Measurements from ENCODE around the gene NOTCH4.
A peak's percentile ranks its signal among the peaks of the same experiment; 100 is the strongest.
"Not testable (repeated sequence)": the region's sequence is repeated elsewhere in the genome, so short reads cannot be mapped to it uniquely, and the experiment has no call there.

Gene NOTCH4

DNA sequence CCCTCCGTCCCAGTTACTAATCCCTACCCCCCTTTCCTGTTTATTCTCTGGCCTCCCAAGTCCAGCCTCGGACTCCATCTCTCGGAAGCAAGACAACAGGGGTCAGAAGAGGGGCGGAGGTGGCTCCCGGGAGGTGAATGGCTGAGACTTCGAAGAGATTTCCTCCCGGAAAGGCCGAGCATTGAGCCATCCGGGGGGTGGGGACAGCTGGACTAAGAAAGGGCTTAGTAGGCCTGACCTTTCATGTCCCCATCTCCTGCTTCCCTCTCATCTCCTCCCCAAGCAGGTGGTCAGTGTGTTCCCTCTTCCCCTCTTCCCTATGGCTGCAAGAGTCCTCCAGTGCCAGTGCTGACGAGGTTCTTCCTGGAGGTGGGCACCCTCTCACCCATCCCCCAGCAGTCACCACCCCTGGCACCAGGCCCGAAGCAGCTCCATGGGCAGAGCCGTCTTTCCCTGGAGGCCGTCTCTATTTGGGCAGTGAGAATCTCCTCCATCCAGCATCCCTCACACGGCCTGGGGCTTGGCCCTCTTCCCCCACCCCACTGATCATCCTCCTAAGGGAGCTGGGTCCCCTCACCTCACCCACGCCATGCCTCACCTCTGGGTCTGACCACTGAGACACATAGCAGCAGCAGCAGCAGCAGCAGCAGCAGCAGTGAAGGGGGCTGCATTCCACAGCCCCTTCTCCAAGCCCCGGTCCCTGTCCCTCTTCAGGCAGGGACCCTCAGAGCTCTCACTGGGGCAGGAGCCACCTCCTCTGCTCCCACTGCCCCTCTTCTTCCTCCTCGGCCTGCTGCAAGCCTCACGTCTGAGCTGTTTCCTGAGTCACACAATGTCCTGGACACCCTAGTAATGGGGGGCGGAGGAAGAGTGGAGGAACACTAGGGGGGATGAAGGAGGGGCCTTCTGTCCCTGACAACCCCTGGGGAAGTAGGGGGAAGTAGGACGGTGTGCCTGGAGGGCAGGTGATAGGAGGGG, at the start of gene NOTCH4:
Gene NOTCH4 (minus strand): TSS at position 810 of the 978 bp plus-strand sequence. CDS start 139 bp downstream, at position 671.
- no peak within 1 kb of the TSS for H3K4me3 ChIP-seq (ENCODE audit: low read length)
- no peak for DNase-seq (ENCODE audit: low read depth)
- TF ChIP-seq, protein P1, sequence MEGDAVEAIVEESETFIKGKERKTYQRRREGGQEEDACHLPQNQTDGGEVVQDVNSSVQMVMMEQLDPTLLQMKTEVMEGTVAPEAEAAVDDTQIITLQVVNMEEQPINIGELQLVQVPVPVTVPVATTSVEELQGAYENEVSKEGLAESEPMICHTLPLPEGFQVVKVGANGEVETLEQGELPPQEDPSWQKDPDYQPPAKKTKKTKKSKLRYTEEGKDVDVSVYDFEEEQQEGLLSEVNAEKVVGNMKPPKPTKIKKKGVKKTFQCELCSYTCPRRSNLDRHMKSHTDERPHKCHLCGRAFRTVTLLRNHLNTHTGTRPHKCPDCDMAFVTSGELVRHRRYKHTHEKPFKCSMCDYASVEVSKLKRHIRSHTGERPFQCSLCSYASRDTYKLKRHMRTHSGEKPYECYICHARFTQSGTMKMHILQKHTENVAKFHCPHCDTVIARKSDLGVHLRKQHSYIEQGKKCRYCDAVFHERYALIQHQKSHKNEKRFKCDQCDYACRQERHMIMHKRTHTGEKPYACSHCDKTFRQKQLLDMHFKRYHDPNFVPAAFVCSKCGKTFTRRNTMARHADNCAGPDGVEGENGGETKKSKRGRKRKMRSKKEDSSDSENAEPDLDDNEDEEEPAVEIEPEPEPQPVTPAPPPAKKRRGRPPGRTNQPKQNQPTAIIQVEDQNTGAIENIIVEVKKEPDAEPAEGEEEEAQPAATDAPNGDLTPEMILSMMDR (conservative IDR thresholded peaks at IDR 0.05; ENCODE audit: low read length) = no peak

DNA sequence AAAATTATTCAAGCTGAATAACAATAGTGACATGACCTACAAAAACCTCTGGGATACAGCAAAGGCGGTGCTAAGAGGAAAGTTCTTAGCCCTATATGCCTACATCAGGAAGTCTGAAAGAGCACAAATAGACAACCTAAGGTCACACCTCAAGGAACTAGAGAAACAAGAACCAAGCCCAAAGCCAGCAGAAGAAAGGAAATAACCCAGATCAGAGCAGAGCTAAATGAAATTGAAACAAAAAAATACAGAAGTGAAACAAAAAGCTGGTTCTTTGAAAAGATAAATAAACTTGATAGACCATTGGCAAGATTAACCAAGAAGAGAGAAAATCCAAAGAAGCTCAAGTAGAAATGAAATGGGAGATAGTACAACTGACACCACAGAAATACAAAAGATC, 47.6 kb upstream of the NOTCH4 start:
- TF ChIP-seq, protein P1 (conservative IDR thresholded peaks at IDR 0.05; ENCODE audit: low read length) = no peak
- no peak for DNase-seq (ENCODE audit: low read depth)
- no peak overlapping the region for H3K4me3 ChIP-seq (ENCODE audit: low read length)

DNA sequence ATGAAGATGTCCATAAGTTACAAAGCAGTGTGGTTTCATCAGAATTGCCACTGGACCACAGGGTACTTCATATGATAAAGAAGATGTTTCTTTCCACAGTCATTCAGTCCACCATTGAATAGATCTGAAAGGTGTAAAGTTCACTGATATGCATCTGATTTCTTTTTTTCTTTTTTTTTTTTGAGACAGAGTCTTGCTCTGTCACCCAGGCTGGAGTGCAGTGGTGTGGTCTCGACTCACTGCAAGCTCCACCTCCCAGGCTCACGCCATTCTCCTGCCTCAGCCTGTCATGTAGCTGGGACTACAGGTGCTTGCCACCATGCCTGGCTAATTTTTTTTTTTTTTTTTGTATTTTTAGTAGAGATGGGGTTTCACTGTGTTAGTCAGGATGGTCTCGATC, 44.6 kb upstream of the NOTCH4 start:
- not testable (repeated sequence) for DNase-seq (ENCODE audit: low read depth); H3K4me3 ChIP-seq (ENCODE audit: low read length)

DNA sequence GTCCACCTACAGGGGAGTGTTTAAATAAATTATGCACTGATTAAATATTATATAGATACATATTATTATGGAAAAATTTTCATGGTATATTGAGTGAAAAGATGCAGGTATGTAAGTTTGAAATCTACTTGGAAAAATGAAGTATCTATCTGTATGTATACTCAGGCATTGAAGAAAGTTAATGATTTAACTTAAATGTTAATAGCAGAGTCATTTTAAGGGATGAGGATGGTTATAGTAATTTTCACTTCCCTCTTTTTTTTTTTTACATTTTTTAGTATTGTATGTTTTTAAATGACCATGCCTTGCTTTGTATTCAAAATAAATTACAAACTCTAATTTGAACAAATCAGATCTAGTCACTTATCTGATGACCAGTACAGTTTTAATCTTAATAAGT, 43.2 kb upstream of the NOTCH4 start:
- no peak overlapping the region for H3K4me3 ChIP-seq (ENCODE audit: low read length)
- no peak for DNase-seq (ENCODE audit: low read depth)
- TF ChIP-seq, protein P1 (conservative IDR thresholded peaks at IDR 0.05; ENCODE audit: low read length) = no peak

DNA sequence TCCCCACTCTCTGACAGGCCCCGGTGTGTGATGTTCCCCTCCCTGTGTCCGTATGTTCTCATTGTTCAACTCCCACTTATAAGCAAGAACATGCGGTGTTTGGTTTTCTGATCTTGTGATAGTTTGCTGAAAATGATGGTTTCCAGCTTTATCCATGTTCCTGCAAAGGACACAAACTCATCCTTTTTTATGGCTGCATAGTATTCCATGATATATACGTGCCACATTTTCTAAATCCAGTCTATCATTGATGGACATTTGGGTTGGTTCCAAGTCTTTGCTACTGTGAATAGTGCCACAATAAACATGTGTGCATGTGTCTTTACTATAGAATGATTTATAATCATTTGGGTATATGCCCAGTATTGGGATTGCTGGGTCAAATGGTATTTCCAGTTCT, 33.4 kb upstream of the NOTCH4 start:
- H3K4me3 ChIP-seq (ENCODE audit: low read length); DNase-seq (ENCODE audit: low read depth): not testable (repeated sequence)

DNA sequence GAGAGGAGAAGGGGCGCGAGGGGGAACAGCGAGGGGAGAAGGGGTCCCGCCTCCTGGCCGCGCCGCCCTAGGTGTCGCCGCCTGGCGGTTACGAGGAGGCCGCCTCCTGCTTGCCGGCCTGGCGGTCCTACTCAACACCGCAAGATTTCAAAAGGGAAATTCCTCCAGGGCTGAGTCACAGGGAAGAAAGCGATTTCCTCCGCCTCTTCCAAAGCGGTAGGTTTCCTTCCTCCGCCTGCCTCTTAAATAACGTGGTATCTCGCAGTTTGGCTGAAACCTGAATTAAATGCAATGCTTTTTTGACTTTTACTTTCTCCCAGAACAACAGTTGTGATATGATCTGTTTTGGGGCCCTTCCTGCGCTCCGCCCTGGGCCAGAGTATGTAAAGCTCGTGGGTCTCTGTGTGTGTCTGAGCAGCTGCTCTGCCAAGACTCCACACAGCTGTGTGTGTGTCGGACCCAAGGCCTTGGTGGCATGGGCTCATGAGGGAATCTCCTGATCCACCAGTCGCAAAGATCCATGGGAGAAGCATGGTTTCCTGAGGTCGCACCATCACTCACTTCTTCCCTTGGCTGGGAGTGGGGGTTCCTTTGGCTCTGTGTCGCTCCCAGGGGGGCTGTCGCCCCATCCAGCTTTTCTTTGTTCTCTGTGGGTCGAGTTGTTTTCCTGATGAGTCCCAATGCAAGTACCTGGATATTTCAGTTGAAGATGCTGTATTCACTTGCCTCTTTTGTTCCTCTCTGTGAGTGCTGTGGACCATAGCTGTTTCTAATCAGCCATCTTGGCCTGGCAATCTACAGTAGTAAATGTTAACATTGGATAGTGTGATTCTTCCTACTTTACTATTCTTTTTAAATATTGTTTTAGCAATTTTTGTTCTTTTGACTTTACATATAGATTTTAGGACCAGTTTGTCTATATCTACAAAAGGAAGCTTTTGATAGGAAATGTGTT, 31.6 kb upstream of the NOTCH4 start:
- peak; percentile 91 for DNase-seq (ENCODE audit: low read depth)
- TF ChIP-seq, protein P1 (conservative IDR thresholded peaks at IDR 0.05; ENCODE audit: low read length) = peak; percentile 74
- peak overlapping the region; percentile 56 for H3K4me3 ChIP-seq (ENCODE audit: low read length)

DNA sequence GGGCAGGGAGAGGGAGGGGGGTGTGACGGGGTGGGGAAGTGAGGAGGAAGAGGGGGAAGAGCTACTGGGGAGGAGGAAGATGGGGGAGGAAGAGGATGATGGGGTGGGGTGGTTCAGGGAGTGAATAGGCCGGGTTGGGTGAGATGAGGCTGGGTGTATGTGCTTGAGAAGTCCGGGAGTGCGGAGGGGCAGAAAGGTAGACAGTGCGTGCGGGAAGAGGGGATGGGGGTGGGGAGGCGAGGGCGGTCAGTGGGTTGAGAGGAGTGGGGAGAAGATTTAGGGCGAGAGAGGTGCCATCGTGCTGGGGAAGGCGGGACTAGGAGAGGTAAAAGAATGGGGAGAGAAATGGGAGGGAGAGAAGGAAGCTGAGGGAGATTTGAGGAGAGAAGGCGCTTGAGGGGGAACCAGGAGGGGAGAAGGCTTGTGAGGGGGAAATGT, 30.9 kb upstream of the NOTCH4 start:
- no peak for DNase-seq (ENCODE audit: low read depth)
- TF ChIP-seq, protein P1 (conservative IDR thresholded peaks at IDR 0.05; ENCODE audit: low read length) = no peak
- peak overlapping the region; percentile 56 for H3K4me3 ChIP-seq (ENCODE audit: low read length)
